Skeletal muscle satellite cell (primary cell): Measurements from ENCODE around the gene LAMTOR4.
"Not testable (repeated sequence)": the region's sequence is repeated elsewhere in the genome, so short reads cannot be mapped to it uniquely, and the experiment has no call there.

ENCODE experiments used
- H3K27me3 ChIP-seq: 2 replicates; pipeline ENCODE4 v1.7.0; 2013; ENCODE audit warnings: low read length; ENCODE audit not compliant: control insufficient read depth, insufficient read depth
- H3K36me3 ChIP-seq: 2 replicates; pipeline ENCODE4 v1.7.0; 2013; ENCODE audit warnings: mild to moderate bottlenecking, control low read depth, low read length; ENCODE audit not compliant: insufficient read depth
- H3K4me1 ChIP-seq: 2 replicates; pipeline ENCODE4 v1.7.0; 2013; ENCODE audit warnings: low read length; ENCODE audit not compliant: control insufficient read depth, insufficient read depth
- H3K4me2 ChIP-seq: 2 replicates; pipeline ENCODE4 v1.7.0; 2013; ENCODE audit warnings: mild to moderate bottlenecking, low read length
- H3K4me3 ChIP-seq: 2 replicates; pipeline ENCODE4 v1.7.0; 2013; ENCODE audit warnings: low read length
- H3K9ac ChIP-seq: 2 replicates; pipeline ENCODE4 v1.7.0; 2013; ENCODE audit warnings: mild to moderate bottlenecking, low read depth, low read length, moderate library complexity
- H3K9me3 ChIP-seq: replicated peaks from 2 replicates; pipeline ENCODE4 v1.7.0; 2013; ENCODE audit warnings: mild to moderate bottlenecking, control low read depth, low read length

LAMTOR4 gene

GRCh38 chr7:100180084-100180483 is 31.4 kb downstream of the LAMTOR4 start:
- H3K9me3 ChIP-seq, H3K9ac ChIP-seq, H3K27me3 ChIP-seq, H3K4me2 ChIP-seq, H3K36me3 ChIP-seq, H3K4me3 ChIP-seq, H3K4me1 ChIP-seq: not testable (repeated sequence)

- H3K4me2 ChIP-seq, H3K27me3 ChIP-seq, H3K4me3 ChIP-seq, H3K9ac ChIP-seq, H3K9me3 ChIP-seq, H3K36me3 ChIP-seq, H3K4me1 ChIP-seq: not testable (repeated sequence)
Observed at GRCh38 chr7:100182616-100183015, 33.9 kb downstream of the LAMTOR4 start.

GRCh38 chr7:100183090-100183489 is 34.4 kb downstream of the LAMTOR4 start:
- H3K27me3 ChIP-seq, H3K9me3 ChIP-seq, H3K4me2 ChIP-seq, H3K36me3 ChIP-seq, H3K4me1 ChIP-seq, H3K4me3 ChIP-seq, H3K9ac ChIP-seq: not testable (repeated sequence)

- no peak overlapping the region for H3K4me2 ChIP-seq
- no peaks in the 10 kb centered on the region for H3K36me3 ChIP-seq
- peaks cover 6% of the 10 kb centered on the region for H3K27me3 ChIP-seq
- H3K9ac ChIP-seq = no peak overlapping the region
- no peaks in the 10 kb centered on the region for H3K9me3 ChIP-seq
- no peak overlapping the region for H3K4me3 ChIP-seq
- no peaks in the 10 kb centered on the region for H3K4me1 ChIP-seq
Observed at GRCh38 chr7:100185726-100186125, 37.0 kb downstream of the LAMTOR4 start.

GRCh38 chr7:100189061-100189460 is 40.3 kb downstream of the LAMTOR4 start:
- Histone ChIP-seq H3K36me3 (no peaks in the 10 kb centered on the region), H3K4me2 (no peak overlapping the region), H3K27me3 (peaks cover 3% of the 10 kb centered on the region), H3K9ac (no peak overlapping the region), H3K4me3 (no peak overlapping the region), H3K9me3 (no peaks in the 10 kb centered on the region), H3K4me1 (no peaks in the 10 kb centered on the region)

GRCh38 chr7:100190048-100190711 is 41.5 kb downstream of the LAMTOR4 start:
- Histone ChIP-seq H3K27me3 (peaks cover 3% of the 10 kb centered on the region), H3K36me3 (no peaks in the 10 kb centered on the region), H3K4me3 (no peak overlapping the region), H3K9me3 (no peaks in the 10 kb centered on the region), H3K4me1 (no peaks in the 10 kb centered on the region), H3K9ac (no peak overlapping the region), H3K4me2 (no peak overlapping the region)

- Histone ChIP-seq H3K9me3 (no peaks in the 10 kb centered on the region), H3K27me3 (no peaks in the 10 kb centered on the region), H3K9ac (no peak overlapping the region), H3K36me3 (no peaks in the 10 kb centered on the region), H3K4me1 (no peaks in the 10 kb centered on the region), H3K4me2 (no peak overlapping the region), H3K4me3 (no peak overlapping the region)
Observed at GRCh38 chr7:100191775-100192174, 43.1 kb downstream of the LAMTOR4 start.

GRCh38 chr7:100192281-100192862 is 43.7 kb downstream of the LAMTOR4 start:
- H3K9me3 ChIP-seq, H3K4me3 ChIP-seq, H3K27me3 ChIP-seq, H3K4me1 ChIP-seq, H3K4me2 ChIP-seq, H3K36me3 ChIP-seq, H3K9ac ChIP-seq: not testable (repeated sequence)

- H3K4me2 ChIP-seq = no peak overlapping the region
- peaks cover 3% of the 10 kb centered on the region for H3K27me3 ChIP-seq
- no peaks in the 10 kb centered on the region for H3K36me3 ChIP-seq
- no peak overlapping the region for H3K9ac ChIP-seq
- H3K4me3 ChIP-seq = no peak overlapping the region
- H3K9me3 ChIP-seq = no peaks in the 10 kb centered on the region
- no peaks in the 10 kb centered on the region for H3K4me1 ChIP-seq
Observed at GRCh38 chr7:100192969-100193368, 44.3 kb downstream of the LAMTOR4 start.

- H3K9me3 ChIP-seq = no peaks in the 10 kb centered on the region
- no peaks in the 10 kb centered on the region for H3K36me3 ChIP-seq
- no peak overlapping the region for H3K4me3 ChIP-seq
- H3K4me1 ChIP-seq = no peaks in the 10 kb centered on the region
- no peak overlapping the region for H3K4me2 ChIP-seq
- H3K9ac ChIP-seq = no peak overlapping the region
- peaks cover 19% of the 10 kb centered on the region for H3K27me3 ChIP-seq
Observed at GRCh38 chr7:100195222-100195621, 46.5 kb downstream of the LAMTOR4 start.

GRCh38 chr7:100195901-100196322 is 47.2 kb downstream of the LAMTOR4 start:
- not testable (repeated sequence) for H3K4me2 ChIP-seq, H3K9me3 ChIP-seq, H3K4me3 ChIP-seq, H3K9ac ChIP-seq, H3K4me1 ChIP-seq, H3K36me3 ChIP-seq
- H3K27me3 ChIP-seq = peaks cover 21% of the 10 kb centered on the region

GRCh38 chr7:100198266-100198665 is 49.5 kb downstream of the LAMTOR4 start:
- peaks cover 41% of the 10 kb centered on the region for H3K27me3 ChIP-seq
- H3K4me2 ChIP-seq = no peak overlapping the region
- H3K9ac ChIP-seq = no peak overlapping the region
- no peaks in the 10 kb centered on the region for H3K36me3 ChIP-seq
- no peak overlapping the region for H3K4me3 ChIP-seq
- H3K4me1 ChIP-seq = no peaks in the 10 kb centered on the region
- no peaks in the 10 kb centered on the region for H3K9me3 ChIP-seq
